Stimulated activated CD4-positive, alpha-beta T cell treated with anti-CD3 and anti-CD28 coated beads, Interleukin-4, amount 100 ng/mL, for 4 hours (primary cell): ENCODE data around the gene CLCN2.

ENCODE experiments used
- DNase-seq, 2 experiments: peaks; one replicate each; pipeline ENCODE4 v3.0.0-alpha.2; 2020

CLCN2 gene

DNA sequence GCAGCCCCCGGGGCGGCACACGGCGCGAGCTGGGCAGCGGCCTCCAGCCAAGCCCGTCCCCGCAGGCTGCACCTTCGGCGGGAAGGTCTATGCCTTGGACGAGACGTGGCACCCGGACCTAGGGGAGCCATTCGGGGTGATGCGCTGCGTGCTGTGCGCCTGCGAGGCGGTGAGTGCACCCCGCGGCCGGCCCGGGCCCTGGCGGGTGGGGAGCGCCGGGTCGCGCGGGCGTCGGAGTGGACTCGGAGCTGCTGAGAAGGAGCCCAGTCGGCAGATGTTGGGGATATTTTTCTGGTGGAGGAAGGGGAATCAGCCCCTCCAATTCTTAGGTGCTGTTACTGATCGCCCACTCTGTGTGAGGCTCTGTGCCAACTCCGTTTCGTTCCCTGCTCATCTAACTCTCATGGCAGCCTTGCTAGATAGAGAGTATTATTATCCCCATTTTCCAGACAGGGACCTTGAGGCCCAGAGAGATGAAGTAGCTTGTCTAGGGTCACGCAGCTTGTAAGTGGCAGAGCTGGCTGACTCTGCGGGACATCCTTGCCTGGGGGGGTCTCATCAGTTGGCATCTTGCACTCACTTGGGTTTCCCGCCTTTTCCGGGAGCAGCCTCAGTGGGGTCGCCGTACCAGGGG is 19.3 kb upstream of the CLCN2 start:
- DNase-seq, result no peak

DNA sequence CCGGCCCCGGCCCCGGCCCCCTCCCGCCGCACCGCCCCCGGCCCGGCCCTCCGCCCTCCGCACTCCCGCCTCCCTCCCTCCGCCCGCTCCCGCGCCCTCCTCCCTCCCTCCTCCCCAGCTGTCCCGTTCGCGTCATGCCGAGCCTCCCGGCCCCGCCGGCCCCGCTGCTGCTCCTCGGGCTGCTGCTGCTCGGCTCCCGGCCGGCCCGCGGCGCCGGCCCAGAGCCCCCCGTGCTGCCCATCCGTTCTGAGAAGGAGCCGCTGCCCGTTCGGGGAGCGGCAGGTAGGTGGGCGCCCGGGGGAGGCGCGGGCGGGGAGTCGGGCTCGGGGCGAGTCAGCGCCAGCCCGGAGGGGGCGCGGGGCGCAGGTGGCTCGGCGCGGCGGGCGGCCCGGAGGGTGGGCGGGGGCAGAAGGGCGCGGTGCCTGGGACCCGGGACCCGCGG is 18.8 kb upstream of the CLCN2 start:
- DNase-seq, result peak in 1 of 2 experiments; percentile 40

DNA sequence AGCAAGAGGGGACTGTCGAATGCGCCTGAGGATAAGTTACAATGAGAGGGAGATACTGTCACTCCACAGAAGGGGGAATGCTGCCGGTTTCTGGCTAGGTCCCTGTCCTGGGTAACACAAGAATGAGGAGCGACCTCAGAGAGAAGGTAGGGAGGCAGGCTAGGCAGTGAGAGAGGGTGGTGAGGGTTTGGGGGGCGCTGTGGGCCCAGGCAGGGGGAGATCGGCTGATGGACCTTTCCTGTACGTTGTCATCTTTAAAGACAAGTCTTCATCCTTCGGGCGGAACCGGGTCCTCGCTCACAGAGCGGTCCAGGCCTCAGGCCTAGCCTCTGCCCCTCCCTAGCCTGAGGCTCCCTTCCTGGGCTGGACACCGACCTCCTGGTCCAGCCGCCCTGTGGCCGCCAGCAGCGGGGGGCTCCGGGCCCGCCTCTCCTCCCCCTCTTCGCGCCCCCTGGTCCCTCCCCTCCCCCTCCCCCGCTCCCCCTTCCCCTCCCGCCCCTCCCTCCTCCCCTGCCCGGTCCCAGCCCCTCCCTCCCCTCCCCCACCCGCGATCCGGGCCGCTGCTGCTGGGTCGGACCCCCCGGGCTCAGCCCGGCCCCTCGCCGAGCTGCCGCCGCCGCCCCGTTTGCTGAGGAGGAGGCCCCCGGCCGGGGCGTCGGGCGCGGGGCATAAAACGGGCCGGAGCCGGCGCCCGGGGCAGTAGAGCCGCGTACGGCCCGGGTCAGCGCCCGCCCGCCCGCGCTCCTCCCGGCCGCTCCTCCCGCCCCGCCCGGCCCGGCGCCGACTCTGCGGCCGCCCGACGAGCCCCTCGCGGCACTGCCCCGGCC is 18.2 kb upstream of the CLCN2 start, which contains the start of gene CHRD:
CHRD (plus strand) TSS at position 697 of the 827 bp plus-strand sequence. CDS start 265 bp downstream, outside the sequence.
- DNase-seq, result no peak

DNA sequence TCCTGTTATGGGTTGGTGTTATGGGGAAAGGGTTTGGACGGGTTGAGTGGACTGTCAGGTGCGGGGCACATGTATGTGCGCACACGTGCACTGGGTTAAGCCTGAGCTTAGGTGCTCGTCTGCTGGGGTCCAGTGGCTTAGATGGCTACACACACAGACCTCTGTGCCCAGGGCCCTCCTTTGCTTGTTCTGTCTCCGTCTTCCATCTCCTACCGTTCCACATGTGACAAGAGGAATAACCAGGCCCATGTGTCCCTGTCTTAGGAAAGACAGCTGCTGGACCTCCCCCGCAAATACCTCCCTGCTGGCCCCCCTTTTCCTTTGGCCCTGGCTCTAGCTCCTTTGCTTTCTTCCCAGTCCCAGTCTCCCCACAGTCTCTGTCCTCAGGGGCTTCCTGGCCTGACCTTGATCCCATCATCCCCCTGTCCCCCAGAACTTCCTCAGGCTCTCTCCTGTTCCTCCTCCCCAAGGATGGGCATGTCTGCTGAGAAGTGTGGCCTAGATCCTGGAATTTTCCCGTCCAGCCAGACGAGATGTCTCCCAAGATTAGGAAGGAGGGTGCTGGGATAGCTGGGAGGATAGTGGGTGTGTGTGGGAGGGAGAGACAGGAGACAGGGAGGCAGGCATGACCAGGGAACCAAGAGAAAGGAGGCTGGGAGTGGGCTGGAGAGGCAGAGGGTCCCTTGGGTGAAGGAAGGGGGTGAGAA is 17.4 kb upstream of the CLCN2 start:
- no peak for DNase-seq

DNA sequence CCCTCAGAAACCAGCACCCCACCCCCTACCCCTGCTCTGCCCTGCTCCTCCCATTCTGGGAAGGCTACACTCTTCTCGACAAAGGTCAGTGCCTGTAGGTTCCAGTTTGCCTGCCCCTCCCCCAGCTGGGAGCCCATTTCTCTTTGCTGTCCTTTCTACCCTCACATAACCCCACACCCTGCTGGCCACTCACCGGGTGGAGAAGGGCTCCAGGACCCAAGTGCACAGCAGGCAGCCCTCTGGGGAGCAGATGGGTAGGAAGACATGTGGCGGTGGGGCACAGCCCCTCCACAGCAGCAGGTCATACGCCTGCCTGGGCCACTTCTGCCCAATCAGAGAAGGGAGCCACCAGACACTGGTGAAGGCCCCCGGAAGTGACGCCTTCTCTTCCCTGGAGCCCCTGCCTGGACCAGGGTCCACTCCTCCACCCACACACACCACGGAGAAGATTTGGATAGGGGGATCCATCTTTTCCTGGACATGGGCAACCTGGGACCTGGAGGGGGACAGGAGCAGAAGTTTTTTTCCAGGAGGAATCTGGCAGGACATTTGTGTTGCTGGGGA is 16.6 kb upstream of the CLCN2 start, which contains the start of gene THPO:
THPO (minus strand) TSS at position 326 of the 564 bp plus-strand sequence. CDS start 1,948 bp downstream, outside the sequence.
- no peak for DNase-seq

DNA sequence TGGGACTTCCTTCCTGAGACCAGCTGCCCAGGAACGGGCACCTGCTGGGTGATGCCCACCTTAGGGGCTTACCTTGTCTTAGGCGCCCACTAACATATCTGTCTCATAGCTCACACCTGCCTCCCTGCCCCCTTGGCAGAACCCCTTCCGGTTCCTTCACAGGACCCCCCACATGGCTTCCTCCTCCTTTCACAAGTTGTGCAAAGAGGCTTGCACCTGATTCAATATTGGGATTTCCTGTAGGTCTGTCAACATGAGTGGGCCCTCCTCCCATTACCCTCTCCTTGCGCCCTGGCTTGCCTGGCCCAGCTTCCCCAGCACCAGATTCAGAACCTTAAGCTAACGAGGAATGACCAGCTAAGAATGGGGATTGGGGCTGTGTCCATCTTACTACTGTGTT is 16.0 kb upstream of the CLCN2 start:
- no peak for DNase-seq

DNA sequence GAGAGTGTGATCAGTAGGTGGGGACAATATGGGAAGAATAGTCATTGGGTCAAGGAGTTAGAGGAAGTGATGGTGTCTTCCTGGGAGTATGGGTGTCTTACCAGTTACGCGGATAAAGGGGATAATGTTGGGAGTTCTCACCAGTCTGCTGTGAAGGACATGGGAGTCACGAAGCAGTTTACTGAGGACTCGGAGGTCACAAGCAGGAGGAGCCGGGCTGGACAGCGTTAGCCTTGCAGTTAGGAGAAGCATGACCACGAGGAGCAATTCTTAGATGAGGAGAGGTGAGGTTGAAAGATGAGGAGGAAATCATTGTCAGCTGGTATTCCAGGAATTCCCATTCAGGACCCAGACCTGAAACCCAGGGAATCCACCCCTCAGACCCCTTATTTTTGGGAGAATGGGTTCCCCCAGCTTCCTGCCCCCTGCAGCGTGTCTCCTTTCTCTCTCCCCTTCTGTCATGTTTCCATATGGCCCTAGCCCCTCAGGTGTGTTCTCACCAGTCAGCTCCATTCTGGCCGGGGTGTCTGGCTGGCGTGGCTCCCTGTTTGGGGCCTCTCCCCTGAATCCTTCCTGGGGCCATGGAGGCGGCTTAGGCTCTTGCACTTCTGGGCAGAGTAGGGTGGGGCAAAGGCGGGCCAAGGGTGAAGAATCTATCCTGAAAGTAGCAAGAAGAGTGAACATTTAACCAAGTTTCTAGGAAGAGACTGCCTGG is 14.5 kb upstream of the CLCN2 start:
- no peak for DNase-seq

DNA sequence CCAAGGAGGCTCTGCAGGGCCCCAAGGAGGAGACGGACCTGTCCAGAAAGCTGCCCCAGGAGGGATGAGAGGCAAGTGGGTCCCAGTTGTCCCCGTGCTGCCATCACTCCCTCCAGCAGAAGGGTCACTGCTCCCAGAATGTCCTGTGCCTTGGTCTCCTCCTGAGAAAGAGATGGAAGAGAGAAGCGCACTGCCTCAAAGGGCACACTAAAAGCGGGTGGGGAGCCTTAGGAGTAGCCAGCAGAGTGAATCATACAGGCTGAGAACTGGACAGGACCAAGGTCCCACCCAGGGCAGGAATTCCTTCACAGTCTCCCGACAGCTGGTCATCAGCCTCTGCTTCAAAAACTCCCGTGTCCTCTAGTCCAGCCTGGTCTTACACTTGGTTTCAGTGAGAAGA is 12.0 kb upstream of the CLCN2 start:
- no peak for DNase-seq

DNA sequence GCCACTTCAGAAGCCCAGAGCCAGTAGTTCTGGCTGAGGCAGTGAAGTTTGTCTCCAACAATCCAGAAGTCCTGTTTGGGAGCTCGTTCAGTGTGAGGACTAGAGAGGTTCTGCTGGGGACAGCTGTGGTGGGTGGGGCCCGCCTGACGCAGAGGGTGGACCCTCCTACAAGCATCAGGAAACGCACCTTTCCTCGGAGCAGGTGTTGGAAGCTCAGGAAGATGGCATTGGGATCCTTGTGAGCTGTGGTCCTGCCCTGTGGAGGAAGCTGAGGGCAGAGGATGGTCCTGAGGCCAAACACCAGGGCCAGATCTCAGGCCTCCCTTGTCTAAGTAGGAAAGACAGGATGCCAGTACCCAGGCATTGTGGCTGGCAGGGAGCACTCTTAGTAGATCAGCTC is 11.5 kb upstream of the CLCN2 start:
- no peak for DNase-seq

DNA sequence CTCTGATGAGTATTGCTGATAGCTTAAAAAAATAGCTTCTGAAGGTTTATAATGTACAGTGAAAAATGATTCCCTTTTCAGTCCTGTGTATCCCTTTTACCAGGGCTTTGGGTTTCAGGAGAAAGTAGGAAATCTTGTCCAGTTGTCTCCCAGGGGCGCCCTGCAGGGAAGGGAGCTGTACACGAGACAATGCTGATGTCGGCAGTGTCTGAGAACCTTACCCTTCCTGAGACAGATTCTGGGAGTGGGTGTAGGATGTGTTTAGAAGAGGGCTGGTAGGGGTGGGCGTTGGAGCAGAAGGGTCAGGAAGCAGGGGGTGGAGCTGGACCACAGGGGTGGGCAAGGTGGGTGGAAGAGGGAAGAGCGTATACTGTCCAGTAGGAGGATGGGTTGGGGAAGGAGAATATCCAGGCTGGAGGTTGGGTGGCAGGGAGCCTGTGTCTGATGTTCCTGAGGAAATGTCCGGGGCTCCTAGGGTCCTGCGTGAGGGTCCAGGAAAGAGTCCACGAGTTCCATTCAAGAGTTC is 11.0 kb upstream of the CLCN2 start:
- no peak for DNase-seq

DNA sequence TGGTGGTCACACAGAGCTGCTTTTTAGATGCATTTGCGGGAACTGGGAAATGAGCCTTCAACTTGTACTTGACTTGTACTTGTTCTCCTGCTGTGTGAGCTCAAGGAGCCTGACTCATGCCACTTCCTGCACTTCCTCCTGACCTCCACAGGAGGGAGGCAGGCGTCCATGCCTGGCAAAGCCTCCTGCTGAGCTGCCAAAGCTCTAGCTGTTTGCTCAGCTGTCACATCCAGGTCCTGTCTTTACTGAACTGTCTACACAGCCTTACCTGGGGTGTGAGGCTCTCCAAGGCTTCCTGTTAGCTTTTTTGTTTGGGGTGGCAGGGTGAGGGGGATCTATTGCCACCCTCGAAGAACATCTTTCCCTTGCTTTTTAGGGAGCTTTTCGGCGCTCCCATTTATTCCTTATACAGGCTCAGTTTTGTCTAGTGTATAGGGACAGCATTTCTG is 10.2 kb upstream of the CLCN2 start:
- peak; percentile 45 to 59 for DNase-seq

DNA sequence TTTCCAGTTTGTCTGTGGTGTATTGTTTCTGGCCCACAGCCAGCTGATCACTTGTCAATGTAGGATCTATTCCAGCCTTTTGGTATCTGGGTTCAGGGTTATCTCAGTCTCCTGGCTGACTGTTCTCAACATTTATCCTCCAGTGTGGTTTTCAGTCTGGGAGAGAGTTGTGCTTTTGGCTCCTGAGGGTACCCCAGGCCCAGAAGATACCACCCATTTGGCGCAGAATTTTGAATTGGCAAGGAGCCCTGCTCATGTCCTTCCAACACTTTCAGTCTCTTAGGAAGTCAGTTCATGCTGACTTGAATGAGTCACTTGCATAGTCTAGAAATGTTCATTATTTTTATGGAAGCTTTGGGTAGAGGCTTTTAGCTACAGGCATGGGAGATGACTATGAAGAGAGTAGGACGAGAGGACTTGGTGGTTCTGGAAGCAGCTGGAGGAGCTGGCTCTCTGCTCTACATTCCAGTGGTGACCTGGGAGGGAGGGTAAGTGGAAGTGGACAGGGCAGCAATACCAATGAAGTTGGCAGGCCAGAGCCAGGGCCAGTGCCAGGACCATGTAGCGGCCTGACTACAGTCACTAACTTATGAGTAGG is 7.3 kb upstream of the CLCN2 start:
- DNase-seq, result no peak

DNA sequence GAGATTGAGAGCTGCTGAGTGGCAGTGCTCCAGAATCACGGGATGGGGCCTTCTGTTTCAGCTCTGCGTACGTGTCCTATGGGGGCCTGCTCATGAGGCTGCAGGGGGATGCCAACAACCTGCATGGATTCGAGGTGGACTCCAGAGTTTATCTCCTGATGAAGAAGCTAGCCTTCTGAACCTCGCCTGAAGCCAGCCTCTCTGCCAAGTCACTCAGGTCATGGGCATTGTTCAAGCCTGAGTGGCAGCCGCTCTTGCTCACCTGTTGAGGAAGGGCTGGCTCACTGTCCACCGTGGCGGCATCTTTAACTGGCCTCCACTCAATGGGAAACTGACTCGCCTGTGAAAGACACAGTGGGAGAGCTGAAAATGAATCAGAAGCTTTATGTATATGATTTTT is 6.7 kb upstream of the CLCN2 start:
- no peak for DNase-seq

DNA sequence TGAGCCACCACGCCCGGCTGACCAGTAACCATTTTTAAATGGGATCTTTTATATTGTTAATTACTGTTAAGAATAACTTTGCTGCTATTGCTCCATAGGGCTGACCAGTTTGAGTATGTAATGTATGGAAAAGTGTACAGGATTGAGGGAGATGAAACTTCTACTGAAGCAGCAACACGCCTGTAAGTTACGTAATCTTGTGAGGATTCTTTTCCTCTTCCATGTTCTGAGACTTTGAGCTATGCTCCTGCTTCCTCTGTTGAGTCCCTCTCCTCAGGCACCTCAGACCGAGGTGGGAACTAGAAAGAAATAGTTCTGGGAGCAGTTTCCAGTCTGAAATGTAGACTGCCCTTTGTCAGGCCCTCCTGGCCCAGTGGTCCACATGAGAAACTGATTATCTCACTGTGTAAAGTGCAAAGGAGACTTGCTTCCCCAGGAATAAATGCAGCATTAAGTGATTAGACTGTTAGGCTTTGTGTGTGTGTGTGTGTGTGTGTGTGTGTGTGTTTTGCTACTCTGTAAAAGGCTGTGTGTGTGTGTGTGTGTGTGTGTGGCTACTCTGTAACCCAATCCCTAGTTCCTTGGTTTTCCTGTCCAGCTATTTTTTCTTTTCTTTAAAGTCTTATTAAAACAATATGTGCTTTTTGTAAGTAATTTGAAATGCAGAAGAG is 5.3 kb upstream of the CLCN2 start:
- no peak for DNase-seq

DNA sequence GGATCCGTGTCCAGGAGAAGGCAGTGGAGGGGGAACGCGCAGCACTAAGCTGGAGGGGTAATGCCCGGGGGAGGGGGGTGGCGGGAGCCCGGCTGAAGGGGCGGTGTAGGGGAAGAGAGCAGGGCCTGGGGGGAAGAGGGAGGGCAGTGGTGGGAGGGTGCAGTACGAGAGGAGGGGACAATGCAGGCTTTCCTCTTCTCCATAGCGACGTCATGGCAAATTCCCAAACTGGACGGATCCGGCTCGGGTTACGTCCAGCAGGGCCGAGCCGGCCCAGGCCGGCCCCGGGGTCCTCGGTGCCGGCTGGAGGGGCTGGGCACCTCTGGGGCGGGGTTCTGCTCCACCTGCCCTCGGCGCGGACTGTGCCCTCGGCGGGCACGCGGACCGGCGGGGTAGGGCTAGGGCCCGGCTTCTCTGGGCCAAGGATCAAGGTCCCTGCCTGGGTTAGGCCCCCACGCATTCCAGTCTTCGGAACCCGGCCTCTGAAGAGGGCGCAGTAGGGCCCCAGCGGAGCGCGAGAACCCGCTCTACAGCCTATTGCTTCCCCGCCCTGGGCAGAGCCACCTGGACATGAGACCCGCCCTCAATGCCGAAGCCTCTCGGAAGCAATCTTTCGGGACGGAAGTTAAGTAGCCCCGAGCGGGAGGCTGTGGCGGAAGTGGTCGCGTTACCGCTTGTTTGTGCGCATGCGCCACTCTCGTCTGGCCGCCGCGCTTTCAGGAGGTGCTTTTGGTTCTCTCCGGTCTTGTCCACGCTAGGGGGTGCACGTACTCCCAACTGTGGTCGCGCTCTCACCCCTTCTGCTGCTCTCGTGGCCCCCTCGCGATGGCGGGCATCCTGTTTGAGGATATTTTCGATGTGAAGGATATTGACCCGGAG is 1.5 kb upstream of the CLCN2 start:
- peak; percentile 89 to 93 for DNase-seq

DNA sequence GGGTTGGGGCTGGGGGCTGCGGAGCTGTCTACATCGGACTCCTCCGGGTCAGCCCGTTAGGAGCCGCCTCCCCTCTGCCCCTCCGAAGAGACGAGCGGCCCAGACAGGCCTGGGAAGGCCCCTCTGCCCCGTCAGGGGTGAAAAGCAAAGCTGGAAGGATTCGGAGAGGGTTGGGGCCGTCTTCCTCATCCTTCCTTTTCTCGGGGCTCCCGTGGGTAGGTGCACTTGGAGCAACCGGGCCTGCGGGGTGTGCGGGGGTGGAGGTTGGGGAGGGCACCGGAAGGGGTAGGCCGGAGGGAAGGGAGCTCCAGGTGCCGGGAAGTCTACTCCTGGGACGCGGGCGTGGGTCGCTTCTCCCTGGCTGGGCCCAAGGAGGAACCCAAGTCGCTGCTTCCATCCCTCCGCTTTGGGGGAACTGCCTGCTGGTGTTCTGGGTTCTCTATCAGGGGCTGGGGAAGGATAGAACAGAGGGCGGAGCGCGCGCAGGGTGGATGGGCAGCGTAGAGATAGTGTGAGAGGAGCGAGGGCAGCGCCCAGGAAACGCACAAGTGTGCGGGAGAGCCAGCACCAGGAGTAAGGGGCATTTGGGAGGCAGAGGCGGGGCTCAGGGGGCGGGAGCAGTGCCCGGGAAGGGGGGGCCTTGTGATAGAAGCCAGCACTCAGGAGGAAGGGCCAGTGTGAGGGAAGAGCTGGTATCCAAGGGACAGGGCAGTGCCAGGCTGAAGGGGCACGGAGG is 695 bp upstream of the CLCN2 start:
- peak; percentile 30 to 52 for DNase-seq

DNA sequence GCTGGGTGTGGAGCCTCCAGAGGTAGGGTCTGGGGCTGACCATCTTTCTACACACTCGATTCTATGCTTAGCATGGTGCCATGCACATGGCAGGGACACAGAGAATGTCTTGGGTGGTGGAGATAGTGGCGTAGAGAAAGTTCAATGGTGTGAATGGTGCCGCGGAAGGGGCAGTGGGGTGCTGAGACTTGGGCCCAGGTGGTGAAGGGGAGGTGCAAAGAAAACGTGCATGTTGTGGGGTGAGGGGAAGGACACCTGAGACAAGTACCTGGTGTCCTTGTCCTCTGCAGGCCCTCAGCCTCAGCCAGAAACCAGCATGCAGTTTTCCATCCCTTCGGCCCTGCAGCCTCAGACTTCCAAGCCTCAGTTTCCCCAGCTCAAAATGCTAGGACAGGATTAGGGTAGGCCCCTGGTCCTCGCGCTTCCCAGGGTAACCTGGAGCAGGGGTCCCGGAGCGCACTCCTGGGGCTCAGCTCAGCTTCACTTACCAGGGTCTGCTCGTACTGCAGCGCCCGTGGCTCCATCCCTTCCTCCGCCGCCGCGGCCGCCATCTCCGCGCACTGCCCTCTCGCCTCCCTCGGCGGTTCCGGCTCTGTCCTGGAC is 375 bp downstream of the CLCN2 start:
- no peak for DNase-seq

DNA sequence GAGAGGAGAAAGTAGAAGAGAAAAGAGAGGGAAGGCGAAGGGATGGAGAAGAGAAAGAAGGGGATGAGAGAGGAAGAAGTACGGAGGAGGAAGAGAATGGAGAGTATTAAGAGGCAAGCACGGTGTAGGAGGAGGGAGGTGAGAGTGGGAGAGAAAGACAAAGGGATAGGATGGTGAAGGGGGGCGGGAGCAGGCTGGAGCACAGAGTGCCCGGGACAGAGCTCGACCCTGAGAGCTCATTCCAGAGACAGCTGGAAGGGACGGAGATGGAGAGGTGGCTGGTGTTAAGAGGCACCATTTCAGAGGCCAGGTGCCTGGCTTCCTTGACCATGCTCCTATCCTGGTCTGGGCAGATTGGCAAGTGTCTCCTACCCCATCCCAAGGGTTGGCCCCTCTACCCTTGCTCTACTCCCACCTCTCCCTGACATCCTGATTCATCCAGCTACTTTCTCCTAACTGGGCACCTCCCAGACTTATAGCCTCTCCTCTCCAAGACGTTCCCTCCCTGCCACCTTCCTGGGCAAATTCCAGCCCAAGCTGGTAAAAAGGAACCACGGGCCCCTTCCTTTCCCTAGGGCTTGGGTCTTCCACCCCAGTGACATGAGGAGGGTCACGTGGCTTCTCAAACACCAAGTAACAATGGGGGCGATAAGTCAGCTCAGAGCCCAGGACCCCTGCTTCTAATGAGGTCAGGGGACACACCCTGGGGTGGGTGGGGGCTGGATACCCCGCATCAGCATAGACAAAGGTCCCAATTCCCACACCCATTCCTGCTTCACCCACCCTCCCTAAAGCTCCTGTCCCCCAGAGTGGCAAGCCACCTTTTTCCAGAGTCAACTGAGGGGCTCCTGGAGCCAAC is 1.1 kb downstream of the CLCN2 start:
- no peak for DNase-seq
